HEK293T (cell line): ENCODE data around the gene NAMPT.

ENCODE experiments used
- ELF4 ChIP-seq: fragments of 450-650 bp; IDR thresholded peaks from 2 replicates; pipeline ENCODE4 v1.6.1; 2017; ENCODE audit warnings: antibody characterized with exemption
- FOXK2 ChIP-seq: fragments of 450-650 bp; IDR thresholded peaks from 2 replicates; pipeline ENCODE4 v1.6.1; 2016; ENCODE audit warnings: mild to moderate bottlenecking
- FOXM1 ChIP-seq: fragments of 450-650 bp; IDR thresholded peaks from 2 replicates; pipeline ENCODE4 v1.6.1; 2017; ENCODE audit warnings: mild to moderate bottlenecking, borderline replicate concordance
- LEF1 ChIP-seq: fragments of 450-650 bp; IDR thresholded peaks from 2 replicates; pipeline ENCODE4 v1.6.1; 2017; ENCODE audit warnings: mild to moderate bottlenecking, borderline replicate concordance
- TARDBP ChIP-seq: fragments of 450-650 bp; IDR thresholded peaks from 2 replicates; pipeline ENCODE4 v1.6.1; 2016

DNA sequence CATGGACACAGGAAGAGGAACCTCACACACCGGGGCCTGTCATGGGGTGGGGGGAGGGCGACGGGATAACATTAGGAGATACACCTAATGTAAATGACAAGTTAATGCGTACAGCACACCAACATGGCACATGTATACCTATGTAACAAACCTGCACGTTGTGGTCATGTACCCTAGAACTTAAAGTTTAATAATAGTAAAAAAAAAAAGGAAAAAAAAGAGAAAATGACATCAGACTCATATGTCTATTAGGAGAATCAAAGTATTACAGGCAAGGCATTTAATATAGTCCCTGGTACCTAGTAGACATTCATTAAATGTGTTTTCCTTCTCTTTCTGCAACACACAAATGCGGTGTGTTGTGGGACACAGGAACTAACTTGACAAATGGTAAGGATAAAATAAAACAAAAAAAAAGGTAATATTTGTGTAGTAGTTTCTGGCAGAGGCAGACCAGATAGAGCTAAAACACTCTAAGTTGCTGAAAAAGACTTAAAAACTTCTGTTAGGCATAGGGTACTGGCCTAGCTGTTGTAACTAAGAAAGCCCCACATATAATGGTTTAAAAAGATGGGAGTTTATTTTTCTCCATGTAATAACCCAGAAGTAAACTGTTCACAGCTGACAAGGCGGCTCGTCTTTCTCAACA is 68.8 kb downstream of the NAMPT start:
- no peak for TF ChIP-seq FOXM1
- no peak for TF ChIP-seq TARDBP
- TF ChIP-seq LEF1 = no peak
- no peak for TF ChIP-seq ELF4
- no peak for TF ChIP-seq FOXK2
